Uterus (tissue), 2 donors: ENCODE measurements around the gene CTCF.

Experiments
- CTCF ChIP-seq, 4 experiments: fragments of 200-600 bp in 2 of 4; fragments of 450-650 bp in 2 of 4; sonication (generic) in 2 of 4; IDR thresholded peaks; one replicate each; pipeline ENCODE4 v1.5.1; 2016 to 2019; ENCODE audit warnings: antibody characterized with exemption in 4 of 4, mild to moderate bottlenecking in 2 of 4, moderate library complexity in 1 of 4
- POLR2A ChIP-seq, 2 donors: fragments of 450-650 bp; IDR thresholded peaks; one replicate each; pipeline ENCODE4 v1.6.1; 2016; ENCODE audit warnings: antibody characterized with exemption in 2 of 2, mild to moderate bottlenecking in 1 of 2, moderate library complexity in 1 of 2

GRCh38 chr16:67641779-67642708, 79.7 kb downstream of the CTCF start:
- no peak for TF ChIP-seq POLR2A (IDR thresholded peaks at IDR 0.05)
- TF ChIP-seq CTCF (IDR thresholded peaks at IDR 0.05), result no peak
